Left lung (tissue), 10 donors: ENCODE measurements around the gene SPTLC1. TPM values are rescaled to one million over a fixed set of nuclear protein-coding genes. Genes with fewer than 3 reads are reported as not detected.

Experiments used
- ATAC-seq: fragments of 200-7000 bp; cut with Tn5 transposase; one replicate; pipeline ENCODE4 v1.9.1; 2020; ENCODE audit warnings: moderate library complexity
- DNase-seq, 4 donors: peaks; one replicate each; pipeline ENCODE4 v3.0.0-alpha.2; 2013 to 2020
- H3K27ac ChIP-seq, 2 donors: fragments of 200-600 bp; sonication (generic) in 1 of 2; one replicate each; pipeline versions ENCODE4 v1.5.0 to v1.8.0; 2020 to 2021
- H3K27me3 ChIP-seq, 2 donors: fragments of 200-600 bp; sonication (generic) in 1 of 2; one replicate each; pipeline versions ENCODE4 v1.5.0 to v1.8.0; 2020 to 2021
- H3K36me3 ChIP-seq, 2 donors: fragments of 200-600 bp; sonication (generic) in 1 of 2; one replicate each; pipeline versions ENCODE4 v1.5.0 to v1.8.0; 2020 to 2021
- H3K4me1 ChIP-seq, 2 donors: fragments of 200-600 bp; one replicate each; pipeline ENCODE4 v1.8.0; 2021
- H3K4me3 ChIP-seq, 2 donors: fragments of 200-600 bp; sonication (generic) in 1 of 2; one replicate each; pipeline versions ENCODE4 v1.5.0 to v1.8.0; 2020 to 2021; ENCODE audit warnings: mild to moderate bottlenecking in 1 of 2
- H3K9me3 ChIP-seq, 2 donors: fragments of 200-600 bp; sonication (generic) in 1 of 2; one replicate each; pipeline versions ENCODE4 v1.5.0 to v1.8.0; 2020 to 2021
- intact Hi-C, 2 donors: fragments of 100-400 bp; cut with DNase I; formaldehyde crosslinking; loops; one replicate each; pipeline versions ENCODE4 v1.11.2 to v1.14.2; 2022
- polyA plus RNA-seq, 6 donors: library from polyadenylated mRNA; unstranded; fragments of 120-200 nt; gene quantifications; one replicate each; pipeline ENCODE4 v1.2.1, GENCODE V29; 2013; ENCODE audit not compliant: insufficient read length in 6 of 6
- total RNA-seq, 2 donors: library from RNA; stranded (reverse); fragmentation: NEBNext Ultra II Directional; extraction: Animal tissue kit (Norgen Biotek cat#: 25700); gene quantifications; one replicate each; pipeline ENCODE4 v1.2.1, GENCODE V29; 2021
- TF ChIP-seq, protein P1 (sequence below), 2 donors: fragments of 200-600 bp; sonication (generic) in 1 of 2; IDR thresholded peaks; one replicate each; pipeline versions ENCODE4 v1.5.0 to v1.8.0; 2021; ENCODE audit warnings: antibody characterized with exemption in 2 of 2
- donor health status: DM: no; HTN: yes; CAD: no.
- donor health status: DM: no; HTN: no; CAD: no.

SPTLC1 gene
- total and polyA plus RNA-seq, 8 donors = 68.0 to 91.6 (median 81.7) TPM

DNA sequence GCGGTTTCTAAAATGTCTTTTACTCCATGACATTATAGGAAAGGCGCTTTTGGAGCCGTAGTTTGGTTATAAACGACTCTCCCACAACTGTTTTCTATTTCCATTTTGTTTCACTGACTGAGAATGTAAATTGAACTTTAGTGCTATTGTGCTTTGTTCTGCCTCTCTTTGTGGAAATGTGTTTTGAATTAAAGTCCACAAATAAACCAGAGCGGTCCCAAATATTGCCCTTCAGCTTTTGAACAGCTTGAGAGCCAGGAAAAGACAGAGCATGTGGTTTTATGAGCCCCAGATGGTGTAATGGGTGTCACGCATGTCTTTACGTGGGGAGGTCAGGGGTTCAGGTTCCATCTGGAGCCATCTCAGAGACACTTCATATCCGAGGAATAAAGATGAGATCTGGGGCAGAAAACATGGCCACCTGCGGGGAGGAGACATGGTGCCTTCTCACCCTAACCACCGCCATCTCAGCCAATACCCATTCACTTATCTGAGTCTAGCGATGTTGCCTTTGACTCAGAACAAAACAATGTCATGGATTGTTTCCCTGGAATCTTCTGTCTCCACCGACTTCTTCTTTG is 122.7 kb downstream of the SPTLC1 start:
- DNase-seq = no peak
- H3K27me3 ChIP-seq = peaks cover 0 to 22% of the 10 kb centered on the region in 2 donors
- H3K36me3 ChIP-seq = no peaks in the 10 kb centered on the region
- H3K27ac ChIP-seq = no peak overlapping the region
- H3K4me3 ChIP-seq = no peak overlapping the region
- ATAC-seq = no peak
- intact Hi-C loops = no loop called here
- H3K9me3 ChIP-seq = no peaks in the 10 kb centered on the region
- H3K4me1 ChIP-seq = no peaks in the 10 kb centered on the region
- TF ChIP-seq, protein P1, sequence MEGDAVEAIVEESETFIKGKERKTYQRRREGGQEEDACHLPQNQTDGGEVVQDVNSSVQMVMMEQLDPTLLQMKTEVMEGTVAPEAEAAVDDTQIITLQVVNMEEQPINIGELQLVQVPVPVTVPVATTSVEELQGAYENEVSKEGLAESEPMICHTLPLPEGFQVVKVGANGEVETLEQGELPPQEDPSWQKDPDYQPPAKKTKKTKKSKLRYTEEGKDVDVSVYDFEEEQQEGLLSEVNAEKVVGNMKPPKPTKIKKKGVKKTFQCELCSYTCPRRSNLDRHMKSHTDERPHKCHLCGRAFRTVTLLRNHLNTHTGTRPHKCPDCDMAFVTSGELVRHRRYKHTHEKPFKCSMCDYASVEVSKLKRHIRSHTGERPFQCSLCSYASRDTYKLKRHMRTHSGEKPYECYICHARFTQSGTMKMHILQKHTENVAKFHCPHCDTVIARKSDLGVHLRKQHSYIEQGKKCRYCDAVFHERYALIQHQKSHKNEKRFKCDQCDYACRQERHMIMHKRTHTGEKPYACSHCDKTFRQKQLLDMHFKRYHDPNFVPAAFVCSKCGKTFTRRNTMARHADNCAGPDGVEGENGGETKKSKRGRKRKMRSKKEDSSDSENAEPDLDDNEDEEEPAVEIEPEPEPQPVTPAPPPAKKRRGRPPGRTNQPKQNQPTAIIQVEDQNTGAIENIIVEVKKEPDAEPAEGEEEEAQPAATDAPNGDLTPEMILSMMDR (IDR thresholded peaks at IDR 0.05) = no peak

DNA sequence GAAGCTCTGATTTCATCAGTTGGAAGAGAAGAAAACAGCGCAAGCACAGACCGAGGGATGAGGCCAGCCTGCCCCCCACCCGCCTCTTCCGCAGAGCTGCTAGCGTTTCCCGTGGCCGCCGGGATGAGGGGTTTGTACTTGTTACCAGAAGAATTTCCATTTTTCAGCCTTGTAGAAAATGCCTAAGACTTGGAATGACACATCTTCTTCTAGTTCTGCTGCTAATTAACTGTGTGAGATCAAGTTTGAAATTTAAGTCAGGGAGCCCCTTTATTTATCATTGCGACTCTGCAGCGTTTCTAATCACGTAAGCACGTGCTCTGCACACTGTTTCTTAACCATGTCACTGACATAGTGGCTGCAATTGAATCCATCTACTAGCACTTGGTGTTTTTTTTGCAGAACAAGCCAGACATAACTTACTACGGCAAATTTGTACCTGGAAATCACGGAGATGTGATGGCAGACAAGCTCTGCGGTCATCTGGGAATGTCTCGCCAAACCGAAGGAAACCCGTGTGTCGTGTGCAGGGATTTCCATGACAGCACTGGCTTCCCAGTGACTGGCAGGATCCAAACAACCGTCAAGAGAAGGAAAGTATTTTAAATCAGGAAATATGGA is 123.4 kb downstream of the SPTLC1 start:
- TF ChIP-seq, protein P1 (IDR thresholded peaks at IDR 0.05) = no peak
- ATAC-seq = no peak
- no peaks in the 10 kb centered on the region for H3K4me1 ChIP-seq
- DNase-seq = peak in 2 of 4 donors; percentile 14 to 19
- intact Hi-C loops = no loop called here
- H3K36me3 ChIP-seq = no peaks in the 10 kb centered on the region
- H3K27ac ChIP-seq = no peak overlapping the region
- H3K9me3 ChIP-seq = no peaks in the 10 kb centered on the region
- no peak overlapping the region for H3K4me3 ChIP-seq
- peaks cover 0 to 17% of the 10 kb centered on the region in 2 donors for H3K27me3 ChIP-seq

DNA sequence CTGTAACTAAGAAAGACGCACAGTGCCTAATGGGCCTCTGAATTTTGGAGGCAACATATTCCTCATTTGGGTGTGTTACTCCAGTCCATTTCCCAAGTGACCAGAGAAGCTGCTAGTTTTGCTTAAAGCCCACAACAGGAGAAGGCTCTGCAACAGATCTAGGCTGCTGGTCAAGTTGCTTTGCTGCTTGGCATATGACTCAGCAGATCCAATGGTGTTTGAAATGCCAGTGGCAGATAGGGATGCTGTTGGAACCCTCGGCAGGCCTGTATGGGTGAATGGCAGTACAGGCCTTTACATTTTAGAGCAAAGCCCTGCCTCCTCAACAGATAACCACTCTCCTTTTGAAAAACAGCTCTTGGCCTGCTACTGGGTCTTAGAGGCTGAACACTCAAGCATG is 129.0 kb downstream of the SPTLC1 start:
- no peak for ATAC-seq
- peaks cover 0 to 4% of the 10 kb centered on the region in 2 donors for H3K9me3 ChIP-seq
- TF ChIP-seq, protein P1 (IDR thresholded peaks at IDR 0.05) = no peak
- no peak overlapping the region for H3K4me3 ChIP-seq
- H3K27me3 ChIP-seq = peaks cover 0 to 3% of the 10 kb centered on the region in 2 donors
- DNase-seq = no peak
- no peak overlapping the region for H3K27ac ChIP-seq
- H3K36me3 ChIP-seq = no peaks in the 10 kb centered on the region
- intact Hi-C loops = no loop called here
- no peaks in the 10 kb centered on the region for H3K4me1 ChIP-seq

DNA sequence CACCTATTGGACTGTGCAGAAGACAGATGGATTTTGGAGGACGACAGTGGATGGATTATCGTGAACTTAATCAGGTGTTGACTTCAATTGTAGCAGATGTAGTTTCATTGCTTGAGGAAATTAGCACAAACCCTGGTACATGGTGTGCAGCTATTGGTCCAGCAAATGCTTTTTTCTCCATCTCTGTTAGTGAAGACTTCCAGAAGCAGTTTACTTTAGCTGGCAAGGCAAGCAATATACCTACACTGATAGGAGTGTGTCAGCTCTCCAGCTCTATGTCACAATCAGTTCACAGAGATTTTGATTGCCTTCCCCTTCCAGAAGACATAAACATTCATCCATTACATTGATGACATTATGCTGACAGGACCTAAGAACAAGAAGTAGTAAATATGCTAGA is 129.5 kb downstream of the SPTLC1 start:
- no peaks in the 10 kb centered on the region for H3K36me3 ChIP-seq
- TF ChIP-seq, protein P1 (IDR thresholded peaks at IDR 0.05) = no peak
- H3K27ac ChIP-seq = no peak overlapping the region
- H3K9me3 ChIP-seq = peaks cover 0 to 6% of the 10 kb centered on the region in 2 donors
- DNase-seq = no peak
- intact Hi-C loops = no loop called here
- no peaks in the 10 kb centered on the region for H3K4me1 ChIP-seq
- no peaks in the 10 kb centered on the region for H3K27me3 ChIP-seq
- no peak overlapping the region for H3K4me3 ChIP-seq
- no peak for ATAC-seq

Other genes starting within 250 kb of the SPTLC1 start
- 10 to 100 TPM; 11.5 to 11.8 TPM for gene ROR2, start 165.2 kb downstream of the SPTLC1 start, total RNA-seq
- 10 to 100 TPM; 27.4 to 36.5 (median 30.9) TPM for gene ROR2, start 165.2 kb downstream of the SPTLC1 start, polyA plus RNA-seq
- 100 to 1,000 TPM in 1 of 2 donors, 10 to 100 TPM in 1; 84.1 to 157 TPM for gene IARS1, start 178.3 kb upstream of the SPTLC1 start, total RNA-seq
- 10 to 100 TPM; 81.6 to 95.0 (median 88.9) TPM for gene IARS1, start 178.3 kb upstream of the SPTLC1 start, polyA plus RNA-seq
- 10 to 100 TPM; 23.7 to 35.1 TPM for gene NOL8, start 209.9 kb upstream of the SPTLC1 start, total RNA-seq
- 10 to 100 TPM; 47.6 to 69.3 (median 53.6) TPM for gene NOL8, start 209.9 kb upstream of the SPTLC1 start, polyA plus RNA-seq
- gene CENPP, start 210.5 kb upstream of the SPTLC1 start, total RNA-seq = 1 to 10 TPM; 5.0 to 8.4 TPM
- 1 to 10 TPM; 3.2 to 9.0 (median 5.7) TPM for gene CENPP, start 210.5 kb upstream of the SPTLC1 start, polyA plus RNA-seq